Common myeloid progenitor, CD34-positive (primary cell): ENCODE results near the gene ZMAT2.
"Not testable (repeated sequence)": the region's sequence is repeated elsewhere in the genome, so short reads cannot be mapped to it uniquely, and the experiment has no call there.

Experiments used
- CTCF ChIA-PET: fragments of 350-600 bp; sonication (Branson Sonifier 250); formaldehyde crosslinking; loops from one replicate; lab custom pipeline; 2021; ENCODE audit warnings: antibody characterized with exemption; lab: Charles Lee
- POLR2A ChIA-PET: fragments of 350-600 bp; sonication (Branson Sonifier 250); formaldehyde crosslinking; loops from one replicate; lab custom pipeline; 2021; ENCODE audit warnings: antibody characterized with exemption; lab: Charles Lee
- DNase-seq, 3 donors: peaks; one replicate each; pipeline versions ENCODE4 v3.0.0 to v3.0.0-alpha.2; 2013
- H3K27ac ChIP-seq, 2 experiments: 1 replicate in 1 of 2; 2 replicates in 1 of 2; pipeline ENCODE4 v1.7.0; 2013; ENCODE audit warnings: inconsistent platforms in 2 of 2, low read length in 2 of 2, mild to moderate bottlenecking in 2 of 2, low read depth in 1 of 2, moderate library complexity in 1 of 2; ENCODE audit not compliant: severe bottlenecking in 2 of 2, insufficient read depth in 1 of 2, poor library complexity in 1 of 2
- H3K27me3 ChIP-seq, 5 experiments: replicated peaks in 2 of 5; 1 replicate in 3 of 5; 2 replicates in 2 of 5; pipeline versions ENCODE4 v1.6.1 to v1.7.0; 2013; ENCODE audit warnings: low read length in 4 of 5, mild to moderate bottlenecking in 2 of 5, moderate library complexity in 2 of 5, inconsistent platforms in 1 of 5; ENCODE audit not compliant: insufficient read depth in 5 of 5, control insufficient read depth in 4 of 5
- H3K36me3 ChIP-seq, 4 experiments: 1 replicate in 2 of 4; 2 replicates in 2 of 4; pipeline versions ENCODE4 v1.6.1 to v1.7.0; 2013; ENCODE audit warnings: low read length in 3 of 4, control low read depth in 1 of 4, mild to moderate bottlenecking in 1 of 4; ENCODE audit not compliant: control insufficient read depth in 4 of 4, insufficient read depth in 4 of 4
- H3K4me1 ChIP-seq, 4 experiments: 1 replicate in 3 of 4; 2 replicates in 1 of 4; pipeline versions ENCODE4 v1.6.1 to v1.7.1; 2013; ENCODE audit warnings: low read length in 3 of 4, mild to moderate bottlenecking in 3 of 4, control low read depth in 1 of 4, inconsistent platforms in 1 of 4, moderate library complexity in 1 of 4; ENCODE audit not compliant: control insufficient read depth in 4 of 4, insufficient read depth in 4 of 4; ENCODE audit errors: control extremely low read depth in 1 of 4
- H3K4me3 ChIP-seq, 7 experiments: 1 replicate in 4 of 7; 2 replicates in 3 of 7; pipeline versions ENCODE4 v1.5.1 to v1.7.0; 2013; ENCODE audit warnings: mild to moderate bottlenecking in 7 of 7, low read length in 6 of 7, moderate library complexity in 6 of 7, inconsistent platforms in 2 of 7, low read depth in 2 of 7, control low read depth in 1 of 7; ENCODE audit not compliant: insufficient read depth in 4 of 7, control insufficient read depth in 1 of 7; ENCODE audit errors: extremely low read depth in 1 of 7
- H3K9me3 ChIP-seq, 5 experiments: 1 replicate in 4 of 5; 2 replicates in 1 of 5; pipeline versions ENCODE4 v1.6.1 to v1.7.1; 2013; ENCODE audit warnings: low read length in 4 of 5, mild to moderate bottlenecking in 2 of 5, inconsistent platforms in 1 of 5, low read depth in 1 of 5, moderate library complexity in 1 of 5; ENCODE audit not compliant: control insufficient read depth in 4 of 5, insufficient read depth in 2 of 5; ENCODE audit errors: control extremely low read depth in 1 of 5
- WGBS: methylation state at CpG from one replicate; pipeline ENCODE4 v1.1.5; 2013; ENCODE audit not compliant: insufficient coverage; 5-methylcytosine and 5-hydroxymethylcytosine counted together

ZMAT2 gene

DNA sequence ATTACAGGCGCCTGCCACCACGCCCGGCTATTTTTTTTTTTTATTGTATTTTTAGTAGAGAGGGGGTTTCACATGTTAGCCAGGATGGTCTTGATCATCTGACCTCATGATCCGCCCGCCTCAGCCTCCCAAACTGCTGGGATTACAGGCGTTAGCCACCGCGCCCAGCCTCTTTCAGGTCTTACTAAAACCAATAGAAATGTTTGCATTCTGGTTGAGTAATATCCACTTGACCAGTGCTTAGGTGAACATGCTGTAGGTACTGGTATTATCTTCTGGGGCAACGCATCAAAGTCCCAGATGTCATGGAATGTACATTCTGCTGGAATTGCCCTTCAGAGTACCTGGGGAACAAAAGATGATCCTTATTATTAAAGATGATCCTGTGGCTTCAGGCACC is 8.5 kb downstream of the ZMAT2 start:
- WGBS = 96% methylated on average over 4 of the region's 9 CpGs
- H3K4me1 ChIP-seq, H3K9me3 ChIP-seq, DNase-seq, H3K27ac ChIP-seq, POLR2A ChIA-PET, H3K27me3 ChIP-seq, H3K4me3 ChIP-seq: not testable (repeated sequence)
- CTCF ChIA-PET = interaction anchor here (0.6 kb wide), 2 partner anchors 46 to 883 kb away, joined by 3 read pairs; no protein-coding TSS in a partner anchor
- peaks cover 17 to 34% (median 26%) of the 10 kb centered on the region in 4 experiments for H3K36me3 ChIP-seq

GRCh38 chr5:140710899-140711552 is 10.8 kb downstream of the ZMAT2 start:
- Histone ChIP-seq H3K4me1 (peaks cover 0 to 5% (median 2%) of the 10 kb centered on the region in 4 experiments), H3K4me3 (peak overlapping the region; percentile 75 to 99 (median 93)), H3K27ac (peak overlapping the region; percentile 99), H3K9me3 (no peaks in the 10 kb centered on the region), H3K36me3 (peaks cover 3 to 13% (median 9%) of the 10 kb centered on the region in 4 experiments), H3K27me3 (no peaks in the 10 kb centered on the region)
- 0% methylated on average over 22 of the region's 27 CpGs for WGBS
- ChIA-PET POLR2A (interaction anchor here (0.5 to 1.6 kb wide), 5 partner anchors 11 to 548 kb away, joined by 3 to 8 read pairs (median 3); partner anchors contain the start of genes HARS2, IK, NDUFA2 and ZMAT2), CTCF (interaction anchor here (1.0 to 1.9 kb wide), 6 partner anchors 8 to 170 kb away, joined by 3 to 16 read pairs (median 4); no protein-coding TSS in a partner anchor)
- DNase-seq = peak; percentile 97 to 98 (median 97)

GRCh38 chr5:140711794-140712193 is 11.5 kb downstream of the ZMAT2 start:
- peaks cover 0 to 7% (median 6%) of the 10 kb centered on the region in 4 experiments for H3K36me3 ChIP-seq
- CTCF ChIA-PET = interaction anchor here (1.1 kb wide), 1 partner anchor 65 kb away, joined by 3 read pairs; no protein-coding TSS in a partner anchor
- POLR2A ChIA-PET = interaction anchor here (1.2 kb wide), 1 partner anchor 64 kb away, joined by 8 read pairs; the partner anchor contains the start of genes IK and NDUFA2
- DNase-seq = no peak
- peaks cover 0 to 5% (median 2%) of the 10 kb centered on the region in 4 experiments for H3K4me1 ChIP-seq
- no peaks in the 10 kb centered on the region for H3K9me3 ChIP-seq
- no peaks in the 10 kb centered on the region for H3K27me3 ChIP-seq
- peak overlapping the region in 1 of 2 experiments; percentile 99 for H3K27ac ChIP-seq
- peak overlapping the region in 3 of 7 experiments; percentile 75 to 99 (median 88) for H3K4me3 ChIP-seq
- no CpG with 5 or more reads among the region's 1 CpG for WGBS

GRCh38 chr5:140713562-140714094 is 13.4 kb downstream of the ZMAT2 start:
- no peak overlapping the region for H3K27ac ChIP-seq
- DNase-seq = no peak
- peaks cover 0 to 5% (median 2%) of the 10 kb centered on the region in 4 experiments for H3K4me1 ChIP-seq
- no peaks in the 10 kb centered on the region for H3K9me3 ChIP-seq
- no peak overlapping the region for H3K4me3 ChIP-seq
- POLR2A ChIA-PET = no interaction called here
- 75% methylated on average over 1 of the region's 1 CpG for WGBS
- CTCF ChIA-PET = interaction anchor here (0.7 kb wide), 1 partner anchor 590 kb away, joined by 3 read pairs; no protein-coding TSS in a partner anchor
- H3K36me3 ChIP-seq = no peaks in the 10 kb centered on the region
- no peaks in the 10 kb centered on the region for H3K27me3 ChIP-seq

DNA sequence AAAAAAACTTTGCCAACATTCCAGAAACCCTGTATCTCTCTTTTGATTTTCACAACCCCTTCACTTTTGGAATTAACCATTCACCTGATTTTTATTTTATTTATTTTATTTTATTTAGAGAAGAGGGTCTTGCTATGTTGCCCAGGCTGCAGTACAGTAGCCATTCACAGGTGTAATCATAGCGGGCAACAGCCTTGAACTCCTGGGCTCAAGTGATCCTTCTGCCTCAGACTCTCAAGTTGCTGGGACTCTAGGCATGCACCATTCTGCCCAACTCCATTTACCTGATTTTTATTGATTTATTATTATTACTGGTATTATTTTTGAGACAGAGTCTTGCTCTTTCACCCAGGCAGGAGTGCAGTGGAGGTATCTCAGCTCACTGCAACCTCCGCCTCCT is 16.0 kb downstream of the ZMAT2 start:
- CTCF ChIA-PET = interaction anchor here (0.8 kb wide), 1 partner anchor 10 kb away, joined by 4 read pairs; no protein-coding TSS in a partner anchor
- POLR2A ChIA-PET = interaction anchor here (0.6 kb wide), 1 partner anchor 694 kb away, joined by 3 read pairs; no protein-coding TSS in a partner anchor
- H3K9me3 ChIP-seq, DNase-seq, H3K4me3 ChIP-seq, H3K27ac ChIP-seq, H3K4me1 ChIP-seq, H3K36me3 ChIP-seq, H3K27me3 ChIP-seq: not testable (repeated sequence)
- WGBS = 100% methylated on average over 1 of the region's 2 CpGs

DNA sequence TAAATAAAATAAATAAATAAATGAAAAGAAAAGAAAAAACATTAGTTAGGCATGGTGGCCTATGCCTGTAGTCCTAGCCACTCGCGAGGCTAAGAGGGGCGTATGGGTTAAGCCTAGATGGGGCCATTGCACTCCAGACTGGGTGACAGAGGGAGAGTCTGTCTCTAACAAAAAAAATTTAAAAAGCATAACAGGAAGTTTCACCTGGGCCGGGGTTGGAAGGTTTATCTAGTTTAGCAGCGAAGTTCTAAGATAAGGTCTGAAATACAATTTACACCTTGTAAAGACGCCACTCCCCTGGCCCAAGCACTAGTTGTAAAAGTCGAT is 18.0 kb downstream of the ZMAT2 start:
- Histone ChIP-seq H3K27ac (peak overlapping the region in 1 of 2 experiments; percentile 54), H3K27me3 (peaks cover 0 to 3% (median 0%) of the 10 kb centered on the region in 5 experiments), H3K9me3 (no peaks in the 10 kb centered on the region), H3K36me3 (no peaks in the 10 kb centered on the region), H3K4me3 (no peak overlapping the region), H3K4me1 (no peaks in the 10 kb centered on the region)
- ChIA-PET POLR2A (no interaction called here), CTCF (no interaction called here)
- no peak for DNase-seq
- 90% methylated on average over 2 of the region's 7 CpGs for WGBS

DNA sequence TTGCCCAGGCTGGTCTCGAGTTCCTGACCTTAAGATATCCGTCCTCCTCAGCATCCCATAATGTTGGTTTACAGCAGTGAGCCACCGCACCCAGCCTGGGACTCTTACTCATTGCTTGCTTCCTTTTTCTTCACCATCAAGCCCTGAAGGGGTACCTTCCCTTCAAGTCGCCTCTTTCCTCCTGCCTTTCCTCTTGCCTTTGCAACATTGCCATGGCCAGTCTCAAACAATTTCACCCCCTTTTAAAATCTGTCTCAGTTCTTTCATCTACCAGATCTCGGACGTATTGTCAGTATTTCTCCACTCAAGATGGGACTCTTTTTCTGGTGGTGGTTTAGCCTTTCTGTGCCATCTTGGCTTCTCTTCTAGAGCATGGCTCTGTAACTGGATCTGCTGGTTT is 20.5 kb downstream of the ZMAT2 start:
- H3K27me3 ChIP-seq = peaks cover 0 to 10% (median 3%) of the 10 kb centered on the region in 5 experiments
- H3K9me3 ChIP-seq, H3K4me1 ChIP-seq, POLR2A ChIA-PET, H3K4me3 ChIP-seq, DNase-seq, H3K36me3 ChIP-seq, H3K27ac ChIP-seq: not testable (repeated sequence)
- CTCF ChIA-PET = interaction anchor here (0.6 to 1.6 kb wide), 3 partner anchors 79 to 585 kb away, joined by 3 to 4 read pairs (median 3); no protein-coding TSS in a partner anchor
- WGBS = 38% methylated on average over 3 of the region's 6 CpGs
